ENCODE results near the gene USP54. TPM values are rescaled to one million over a fixed set of nuclear protein-coding genes. Genes with fewer than 3 reads are reported as not detected.
A peak's percentile ranks its signal among the peaks of the same experiment; 100 is the strongest.

The USP54 gene
- total and polyA plus RNA-seq, 9 of the 15 experiments (the other 6 are each of a cell fraction or from before 2014, with no cell fraction given) = 3.8 to 40.1 (median 16.9) TPM

- TF ChIP-seq ARID4B (CRISPR knock-in tag; IDR thresholded peaks at IDR 0.05) = no peak
- peak; percentile 67 to 77; a peak in 3 of 4 replicates for TF ChIP-seq FOXK2 (conservative IDR thresholded peaks at IDR 0.05 in 1 of 2, IDR thresholded peaks at IDR 0.05 in 1 of 2; ENCODE audit: low read depth in 2 of 2)
- TF ChIP-seq DNMT1 (IDR thresholded peaks at IDR 0.05) = 0 out of 2 replicates have a peak, but pooled peaks have one; percentile 15
- TF ChIP-seq ZBTB5 (IDR thresholded peaks at IDR 0.05) = no peak
- TF ChIP-seq CEBPG (CRISPR knock-in tag; IDR thresholded peaks at IDR 0.05) = no peak; the same call in 1 of the 2 replicates
- peak; percentile 50 to 67; a peak in 2 of 4 replicates for TF ChIP-seq CEBPG (tag; conservative IDR thresholded peaks at IDR 0.05 in 1 of 2, IDR thresholded peaks at IDR 0.05 in 1 of 2)
- TF ChIP-seq TFAP4 (CRISPR knock-in tag; IDR thresholded peaks at IDR 0.05; ENCODE audit: borderline replicate concordance) = peak; percentile 29; the same call in 1 of the 2 replicates
- TF ChIP-seq FOXA3 (CRISPR knock-in tag; conservative IDR thresholded peaks at IDR 0.05 in 1 of 2, IDR thresholded peaks at IDR 0.05 in 1 of 2) = peak in 1 of 2 experiments; percentile 83; a peak in 2 of 4 replicates
- no peak for TF ChIP-seq AFF4 (CRISPR knock-in tag; IDR thresholded peaks at IDR 0.05)
- TF ChIP-seq TAF7 (tag; IDR thresholded peaks at IDR 0.05) = no peak
- TF ChIP-seq ZNF583 (CRISPR knock-in tag; IDR thresholded peaks at IDR 0.05) = no peak
- peak; percentile 83 for TF ChIP-seq NBN (IDR thresholded peaks at IDR 0.05; ENCODE audit: low read depth)
- peak; percentile 60; the same call in 1 of the 2 replicates for TF ChIP-seq TOE1 (IDR thresholded peaks at IDR 0.05; ENCODE audit: borderline replicate concordance)
- no peak for TF ChIP-seq TOE1 (CRISPR knock-in tag; IDR thresholded peaks at IDR 0.05; ENCODE audit: borderline replicate concordance, low read depth)
- TF ChIP-seq ZNF589 (CRISPR knock-in tag; IDR thresholded peaks at IDR 0.05; ENCODE audit: low read depth) = 0 out of 2 replicates have a peak, but pooled peaks have one; percentile 49
Observed at GRCh38 chr10:73591935-73592699, 975 bp upstream of the USP54 start (continued).

All from K562 (cell line).